Measurements from ENCODE around the gene FAM237A.

Gene FAM237A

DNA sequence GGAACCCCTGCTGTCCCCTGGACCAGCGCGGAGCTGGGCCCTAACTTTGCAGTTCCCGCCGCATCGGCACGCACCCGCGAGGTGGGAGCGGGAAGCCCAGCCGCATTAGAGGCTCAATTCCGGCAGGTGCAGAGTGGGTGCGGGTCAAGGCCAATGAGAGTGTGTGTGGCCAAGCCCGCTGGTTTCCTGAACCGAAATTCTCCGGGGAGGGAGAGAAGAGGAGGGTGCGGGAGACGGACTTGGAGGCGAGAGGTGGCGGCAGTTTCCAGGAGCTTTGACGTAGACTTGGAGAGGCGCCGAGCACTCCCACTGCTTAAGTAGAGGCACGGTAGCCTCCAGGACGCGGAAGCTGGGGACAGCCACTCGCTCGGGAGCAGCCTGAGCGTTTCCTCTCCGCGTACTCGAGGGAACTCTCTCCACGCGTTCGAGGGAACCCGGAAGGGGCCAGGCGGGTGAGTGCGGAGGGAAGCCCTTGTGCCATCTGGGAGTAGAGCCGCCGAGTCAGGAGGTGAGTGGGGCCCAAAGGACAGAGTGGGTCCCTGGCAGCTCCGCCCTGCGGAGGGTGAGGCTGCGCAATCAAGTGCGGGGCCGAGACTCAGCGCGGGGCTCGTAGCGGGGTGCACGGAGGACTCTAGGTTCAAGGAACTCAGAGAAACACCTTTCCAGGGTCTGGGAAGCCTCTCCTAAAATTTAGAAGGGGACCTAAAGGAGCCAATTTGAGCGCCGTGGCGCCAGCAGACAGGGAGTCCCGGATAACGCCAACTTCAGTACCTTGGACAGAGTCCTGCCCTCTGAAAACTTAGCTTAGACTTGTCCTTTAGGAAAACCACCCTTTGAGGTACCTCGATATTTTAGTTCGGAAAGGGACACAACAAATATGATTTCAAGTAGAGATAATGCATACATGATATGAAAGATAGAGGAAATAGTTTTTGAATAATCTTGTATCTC is at the start of gene FAM237A:
FAM237A (plus strand) TSS at position 413 of the 951 bp plus-strand sequence. CDS start 1,750 bp downstream, outside the sequence.
- DNase-seq (ENCODE audit: low spot score), result no peak

DNA sequence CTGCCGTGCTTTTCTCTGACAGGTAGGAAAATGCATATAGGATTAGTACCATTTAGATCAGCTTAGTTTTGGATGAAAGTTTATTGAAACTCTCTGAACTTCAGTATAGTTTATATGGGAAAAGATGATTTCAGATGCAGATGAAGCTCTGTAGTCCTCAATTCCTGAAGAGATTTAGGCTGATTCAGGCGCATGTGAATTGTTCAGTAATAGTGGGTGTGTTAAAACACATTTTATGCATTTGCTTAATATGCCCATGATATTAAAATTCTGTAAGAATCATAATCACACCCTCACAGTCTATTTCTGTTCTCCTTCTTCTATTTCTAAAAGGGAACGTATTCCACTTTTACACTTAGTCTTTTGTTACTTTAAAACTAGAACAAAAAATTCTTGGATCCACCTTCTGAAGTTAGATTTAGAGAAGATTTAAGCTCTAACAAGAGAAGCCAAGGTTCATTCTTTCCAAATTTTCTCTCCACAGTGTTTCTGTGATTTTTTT is 44.5 kb upstream of the FAM237A start:
- no peak for DNase-seq (ENCODE audit: low spot score)

DNA sequence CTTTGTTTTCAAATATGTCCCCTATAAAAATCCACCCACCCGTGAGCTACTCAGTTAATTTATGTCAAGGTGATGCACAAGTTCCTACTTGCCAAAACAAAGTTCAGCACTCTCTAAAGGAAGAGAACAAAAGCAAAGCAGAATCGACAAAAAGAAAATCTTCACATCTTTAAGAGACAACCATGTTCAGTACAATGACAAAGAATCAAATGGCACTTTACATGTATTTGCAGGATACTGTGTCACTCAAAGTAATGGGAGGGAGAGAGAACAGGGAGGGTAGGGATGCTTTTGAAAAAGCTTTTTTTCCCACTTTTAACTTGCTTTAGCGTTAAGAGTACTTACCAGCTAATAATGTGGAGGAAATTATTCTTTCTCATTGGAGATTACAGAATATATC is 39.0 kb upstream of the FAM237A start:
- DNase-seq (ENCODE audit: low spot score), result no peak

DNA sequence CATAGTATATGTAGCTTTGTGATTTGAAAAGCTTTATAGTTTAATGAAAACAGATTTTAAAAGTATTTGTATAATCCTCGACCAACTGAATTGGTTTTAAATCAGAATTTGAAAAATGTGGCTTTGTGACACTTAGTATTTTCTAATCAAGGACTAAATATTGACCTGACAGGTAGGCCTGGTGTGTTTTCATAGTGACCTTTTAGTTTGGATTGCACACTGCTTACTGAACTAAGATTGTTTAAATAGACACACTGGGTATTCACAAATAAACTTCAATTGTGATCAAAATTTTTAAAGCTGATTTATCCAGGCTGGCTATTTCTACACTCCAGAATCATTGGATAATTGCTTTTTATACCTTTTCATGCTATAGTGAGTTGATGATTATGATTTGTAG is 31.8 kb upstream of the FAM237A start:
- no peak for DNase-seq (ENCODE audit: low spot score)

DNA sequence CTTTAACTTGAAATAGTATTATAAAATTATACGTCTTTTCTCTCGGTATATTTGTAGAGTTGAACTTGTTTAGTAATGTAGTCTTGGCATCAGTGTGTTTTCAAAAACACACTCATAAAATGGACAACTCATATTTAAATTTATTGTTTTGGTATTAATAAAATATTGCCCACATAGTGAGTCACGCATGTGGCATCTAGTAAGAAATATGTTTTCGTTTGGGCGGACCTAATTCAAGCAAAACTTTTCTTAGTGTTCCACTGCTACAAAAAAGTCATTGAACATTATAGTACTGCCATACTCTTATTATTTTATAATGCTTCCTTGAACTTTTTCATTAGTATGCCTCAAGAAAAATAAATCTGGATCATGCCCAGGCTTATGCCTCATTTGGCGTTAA is 31.1 kb upstream of the FAM237A start:
- no peak for DNase-seq (ENCODE audit: low spot score)

DNA sequence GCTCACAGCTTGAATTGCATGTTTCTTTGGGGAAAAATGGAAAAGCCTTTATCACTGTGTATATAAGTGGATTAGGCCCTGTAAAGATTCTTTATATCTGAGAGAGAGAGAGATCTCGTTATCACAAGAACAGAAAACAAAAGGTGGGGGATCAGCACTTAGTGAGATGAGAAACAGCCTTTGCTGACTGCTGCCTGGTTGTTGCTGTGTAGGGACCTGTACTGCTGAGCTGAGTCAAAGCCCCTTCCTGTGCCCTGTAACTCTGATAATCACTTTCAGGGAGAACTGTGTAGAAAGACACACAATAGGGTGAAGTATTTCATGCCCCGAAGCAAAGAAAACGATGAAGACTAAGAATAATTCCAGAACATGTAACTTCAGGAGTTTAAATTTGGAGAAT is 30.6 kb upstream of the FAM237A start:
- DNase-seq (ENCODE audit: low spot score), result no peak

DNA sequence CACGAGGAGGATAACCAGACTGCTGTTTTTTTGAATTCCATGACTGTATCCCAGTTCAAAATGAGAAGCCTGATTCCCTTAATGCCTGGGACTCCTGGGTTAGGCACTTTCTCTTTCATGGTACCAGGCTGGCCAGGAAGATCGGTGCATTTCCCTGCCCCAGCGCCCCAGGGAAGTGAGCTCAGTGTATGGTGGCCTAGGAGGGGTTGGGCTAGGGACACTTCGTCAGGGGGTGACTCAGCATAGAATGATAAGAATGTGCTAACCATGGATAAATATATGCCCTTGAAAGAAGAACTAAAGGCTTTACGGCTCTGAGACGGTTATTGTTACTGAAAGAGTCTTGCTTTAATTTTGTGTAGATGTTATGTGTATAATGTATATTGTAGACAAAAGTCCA is 27.5 kb upstream of the FAM237A start:
- no peak for DNase-seq (ENCODE audit: low spot score)

DNA sequence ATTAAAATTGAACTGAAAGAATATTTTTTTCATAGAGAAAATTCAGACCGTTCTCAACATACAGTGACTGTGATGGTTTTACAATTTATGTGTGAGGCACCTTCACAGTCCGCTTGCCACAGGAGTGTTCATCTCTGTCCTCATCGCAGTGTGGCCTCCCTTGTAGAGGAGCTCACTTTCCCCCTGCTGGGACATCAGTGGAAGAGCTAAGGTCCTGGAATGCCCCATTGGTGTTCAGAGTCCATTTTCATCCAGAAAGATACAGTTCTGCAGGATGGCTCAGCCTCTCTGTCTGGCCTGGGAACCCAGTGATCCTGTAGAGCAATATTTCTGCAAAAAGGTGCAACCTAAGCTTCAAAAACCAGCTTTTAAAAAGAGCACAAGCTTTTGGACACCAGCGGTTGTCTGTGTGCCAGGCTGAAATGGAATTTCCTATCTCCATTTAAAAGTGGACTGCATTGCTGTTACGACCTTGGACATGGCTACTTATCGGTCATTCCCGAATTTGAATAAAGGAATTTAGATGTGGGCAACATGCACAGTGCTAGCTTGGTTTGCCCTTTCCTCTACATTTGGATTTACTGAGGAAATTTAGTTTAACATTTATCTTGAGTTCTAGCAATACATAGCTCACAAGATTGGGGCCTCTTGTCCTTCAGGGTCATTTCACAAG is 26.7 kb upstream of the FAM237A start:
- DNase-seq (ENCODE audit: low spot score), result no peak

DNA sequence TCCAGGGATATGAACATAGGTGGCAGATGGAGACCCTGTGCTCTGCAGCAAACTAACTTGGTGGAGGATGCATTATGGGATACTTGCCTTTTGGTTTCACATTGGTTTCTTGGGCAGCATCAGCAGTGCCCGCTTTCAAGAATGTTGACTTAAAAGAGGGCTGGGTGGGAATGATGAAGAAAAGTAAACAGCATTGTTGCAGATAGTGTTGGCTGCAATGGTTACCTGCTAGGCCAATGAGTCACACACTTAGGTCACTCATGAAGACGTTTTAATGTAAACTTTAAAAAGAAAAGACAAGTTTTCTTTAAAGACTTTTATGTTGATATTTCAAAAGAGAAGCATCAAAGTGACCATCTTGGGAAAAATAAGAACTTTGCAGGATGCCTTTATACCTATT is 26.1 kb upstream of the FAM237A start:
- DNase-seq (ENCODE audit: low spot score), result no peak

DNA sequence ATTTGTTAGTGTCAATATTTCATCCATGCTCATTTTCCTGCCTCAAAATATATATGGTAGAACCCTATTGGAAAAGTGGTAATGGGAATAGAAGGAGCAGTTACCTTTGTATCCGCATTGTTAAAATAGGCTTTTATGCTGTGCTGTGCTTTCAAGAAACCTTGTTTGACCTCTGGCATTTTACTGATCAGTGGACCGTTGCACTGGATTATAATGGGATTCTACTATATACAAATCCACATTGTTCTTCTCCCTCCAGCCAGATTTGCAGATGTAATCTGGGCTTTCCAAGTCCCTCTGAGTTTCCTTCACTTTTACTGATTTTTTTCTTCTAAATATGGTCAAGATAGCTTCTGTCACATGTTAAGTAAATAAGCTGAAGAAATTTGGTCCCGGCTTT is 23.3 kb upstream of the FAM237A start:
- DNase-seq (ENCODE audit: low spot score), result no peak

DNA sequence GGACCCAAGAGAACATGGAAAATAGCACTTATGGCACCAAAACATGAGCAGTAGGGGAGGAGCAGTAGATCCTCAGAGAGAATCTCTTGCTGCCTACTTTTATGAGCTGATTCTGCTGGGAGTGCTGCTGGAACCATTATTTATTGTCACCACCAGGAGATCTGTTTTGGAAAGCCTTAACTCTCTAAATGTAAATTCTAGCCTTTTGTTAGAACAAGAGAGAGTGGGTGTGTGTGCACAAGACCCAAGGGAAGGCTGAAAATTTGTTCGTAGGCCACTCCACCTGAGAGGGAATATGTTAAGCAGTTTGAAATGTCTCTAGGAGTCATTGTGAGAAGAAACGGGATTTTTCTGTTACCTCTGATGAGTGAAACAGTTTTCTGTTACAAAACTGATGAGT is 16.2 kb upstream of the FAM237A start:
- no peak for DNase-seq (ENCODE audit: low spot score)

DNA sequence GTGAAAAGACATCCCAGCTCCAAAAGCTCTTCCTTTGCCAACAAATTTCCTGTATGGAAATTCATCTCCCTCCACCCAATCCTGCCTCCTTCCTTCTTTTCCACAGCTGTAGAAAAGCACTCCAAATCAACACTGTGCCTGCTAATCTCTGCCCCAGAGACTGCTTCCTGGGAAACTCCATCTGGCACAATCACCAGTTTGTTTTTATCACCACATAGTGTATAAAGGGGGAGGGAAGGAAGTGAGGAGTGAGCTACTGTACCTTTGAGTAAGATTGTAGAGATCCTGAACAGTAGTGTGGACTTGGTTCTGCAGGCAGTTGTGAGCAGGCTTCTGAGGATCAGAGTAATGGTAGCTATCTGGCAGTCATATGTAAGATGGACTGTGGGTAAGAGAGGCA is 14.7 kb upstream of the FAM237A start:
- no peak for DNase-seq (ENCODE audit: low spot score)

DNA sequence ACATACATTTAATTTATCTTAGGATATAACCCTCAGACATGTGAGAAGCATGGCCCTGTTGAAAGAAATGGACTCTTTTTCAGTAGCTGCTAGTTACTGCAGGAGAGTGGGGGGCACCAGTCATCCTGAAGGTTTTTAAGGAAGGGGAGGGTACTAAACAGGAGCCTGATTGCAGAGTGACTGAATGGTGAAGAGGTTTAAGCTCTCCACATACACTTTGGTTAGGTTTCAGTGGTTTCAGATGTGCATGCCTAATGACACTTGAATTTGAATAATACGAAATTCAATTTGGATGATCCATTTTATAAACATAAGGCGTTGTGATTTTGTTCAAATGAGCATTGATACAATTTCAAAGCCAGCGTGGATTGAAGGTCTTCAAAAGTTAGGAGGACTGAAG is 10.9 kb upstream of the FAM237A start:
- DNase-seq (ENCODE audit: low spot score), result no peak

DNA sequence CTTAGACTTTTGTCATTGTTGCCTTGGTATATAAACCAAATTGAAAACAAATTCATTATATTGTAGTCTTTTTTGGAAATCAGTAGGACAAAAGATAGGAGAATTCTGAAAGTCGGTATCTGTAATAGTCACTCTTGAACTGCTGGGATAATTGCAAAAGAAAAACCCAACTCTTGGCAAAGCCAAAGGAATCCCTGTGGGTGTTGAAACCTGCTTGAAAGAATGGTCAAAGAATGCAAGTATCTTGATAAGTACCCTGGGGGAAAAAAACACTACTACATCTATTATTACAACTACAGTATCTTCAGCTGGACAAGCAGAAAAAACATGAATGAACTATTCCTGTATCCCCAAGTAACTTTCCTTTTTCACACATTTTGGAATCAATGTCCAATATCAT is 7.3 kb upstream of the FAM237A start:
- no peak for DNase-seq (ENCODE audit: low spot score)

DNA sequence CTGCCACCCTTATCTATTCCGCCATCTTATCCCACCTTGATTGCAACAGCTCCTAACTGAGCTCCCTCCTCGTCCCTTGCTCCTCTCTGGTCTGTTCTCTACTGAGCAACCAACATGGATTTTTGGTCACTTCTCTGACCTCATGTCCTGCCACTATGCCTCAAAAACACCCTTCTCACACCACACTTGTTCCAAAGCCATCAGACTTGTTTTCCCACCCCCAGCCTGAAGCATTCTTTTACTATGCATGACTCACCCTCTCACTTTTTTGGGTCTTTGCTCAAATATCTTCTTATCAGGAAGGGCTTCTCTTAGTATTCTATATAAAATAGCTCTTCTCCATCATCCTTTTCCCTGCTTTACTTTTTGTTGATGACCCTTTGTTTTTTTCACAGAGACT is 2.7 kb upstream of the FAM237A start:
- DNase-seq (ENCODE audit: low spot score), result no peak

DNA sequence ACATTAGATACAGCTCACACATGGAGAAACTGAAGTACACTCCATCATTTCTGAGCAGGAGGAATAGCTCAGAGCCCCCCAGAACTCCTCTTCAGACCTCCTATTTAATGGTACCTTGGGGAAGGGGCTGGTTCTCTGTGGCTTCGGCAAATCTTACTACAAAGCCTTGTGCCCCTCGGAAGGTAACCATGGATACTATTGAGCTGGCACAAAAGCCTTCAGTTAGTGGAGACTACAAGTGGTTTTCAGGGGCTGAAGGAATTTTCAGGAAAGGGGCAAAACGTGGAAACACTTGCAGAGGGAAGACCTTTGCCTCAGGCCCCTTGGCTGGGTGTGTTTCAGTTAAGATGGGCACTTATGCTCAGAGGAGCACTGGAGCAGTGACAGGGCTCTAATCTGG is 1.1 kb upstream of the FAM237A start:
- DNase-seq (ENCODE audit: low spot score), result no peak

DNA sequence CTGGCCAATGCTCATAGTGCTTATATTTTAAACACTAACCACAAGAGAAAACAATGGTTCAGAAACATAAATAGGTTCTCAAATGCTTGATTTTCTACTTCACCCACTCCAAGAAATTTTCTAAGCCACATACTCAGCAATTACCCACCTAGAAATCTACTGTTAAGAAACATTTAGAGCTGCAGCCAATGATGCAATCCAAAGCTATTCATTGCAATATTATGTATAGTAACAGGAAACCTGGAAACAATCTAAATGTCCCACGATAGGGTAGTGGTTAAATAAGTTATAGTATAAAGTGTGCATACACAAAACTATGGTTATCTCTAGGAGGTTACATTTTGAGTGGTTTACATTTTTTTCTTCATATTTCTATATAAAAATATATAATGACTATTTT is 5.7 kb downstream of the FAM237A start:
- no peak for DNase-seq (ENCODE audit: low spot score)

DNA sequence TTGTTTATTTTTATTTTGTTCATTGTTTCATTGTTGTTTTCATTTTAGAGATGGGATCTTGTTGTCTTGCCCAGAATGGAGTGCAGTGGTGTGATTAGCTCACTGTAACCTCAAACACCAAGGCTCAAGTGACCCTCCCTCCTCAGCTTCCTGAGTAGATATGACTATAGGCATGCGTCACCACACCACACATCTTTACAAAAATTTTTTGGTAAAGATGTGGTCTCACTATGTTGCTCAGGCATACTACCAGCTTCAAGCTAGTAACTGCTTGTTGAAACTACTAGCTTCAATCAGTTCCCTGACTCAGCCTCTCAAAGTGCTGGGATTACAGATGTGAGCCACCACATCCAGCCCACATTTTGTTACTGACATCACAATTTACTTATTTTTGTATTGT is 14.8 kb downstream of the FAM237A start:
- DNase-seq (ENCODE audit: low spot score), result no peak

DNA sequence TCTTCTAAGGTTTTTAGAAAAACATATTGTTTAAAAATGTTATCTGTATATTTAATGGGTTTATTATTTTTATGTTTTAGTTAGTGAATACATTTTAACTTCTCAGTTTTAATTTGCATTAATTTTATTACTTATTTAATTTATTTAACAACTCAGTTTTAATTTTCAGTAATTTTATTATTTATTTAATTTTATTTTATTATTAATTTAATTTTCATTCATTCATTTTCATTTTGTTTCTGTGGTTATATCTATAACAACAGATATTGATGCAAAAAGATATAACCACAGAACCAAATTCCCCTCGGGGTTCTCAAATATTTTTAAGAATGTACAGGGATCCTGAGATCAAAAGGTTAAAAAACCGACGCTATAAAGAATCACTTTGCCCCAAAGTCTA is 23.0 kb downstream of the FAM237A start:
- no peak for DNase-seq (ENCODE audit: low spot score)

DNA sequence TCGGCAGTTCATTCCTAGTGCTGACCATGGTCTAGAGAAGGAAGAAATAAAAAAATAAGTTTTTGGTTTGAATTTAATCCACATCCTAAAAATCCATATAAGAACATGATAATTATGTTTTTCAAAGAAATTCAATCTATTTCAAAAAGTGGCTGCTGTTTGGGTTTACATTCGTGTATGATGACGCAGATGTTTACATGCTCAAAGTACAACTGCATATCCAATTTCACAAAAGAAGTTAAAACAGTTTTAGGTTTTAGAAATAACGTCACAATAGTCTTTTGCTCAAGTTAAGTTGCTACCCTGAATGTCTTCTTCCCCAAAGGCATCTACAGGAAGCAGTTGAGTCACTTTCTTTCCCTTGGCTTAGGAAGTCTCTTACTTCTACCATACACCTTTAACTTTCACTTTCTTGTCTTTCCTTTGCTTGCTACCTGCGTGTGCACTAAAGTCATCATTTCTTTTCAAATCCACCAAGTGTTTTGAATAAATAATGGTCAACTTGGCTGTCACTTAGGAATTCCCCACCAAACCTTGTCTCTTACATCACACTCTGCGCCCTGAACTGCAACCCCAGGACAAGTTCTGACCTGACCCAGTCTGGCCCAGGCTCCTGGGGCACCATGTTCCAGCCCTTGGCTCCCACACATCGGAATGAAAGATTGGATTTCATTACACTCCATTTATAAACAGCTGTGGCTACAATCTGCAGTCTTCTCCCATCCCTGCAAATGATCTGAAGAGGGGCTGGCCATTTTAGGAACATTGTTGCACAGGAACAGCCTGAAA is 28.4 kb downstream of the FAM237A start:
- no peak for DNase-seq (ENCODE audit: low spot score)

DNA sequence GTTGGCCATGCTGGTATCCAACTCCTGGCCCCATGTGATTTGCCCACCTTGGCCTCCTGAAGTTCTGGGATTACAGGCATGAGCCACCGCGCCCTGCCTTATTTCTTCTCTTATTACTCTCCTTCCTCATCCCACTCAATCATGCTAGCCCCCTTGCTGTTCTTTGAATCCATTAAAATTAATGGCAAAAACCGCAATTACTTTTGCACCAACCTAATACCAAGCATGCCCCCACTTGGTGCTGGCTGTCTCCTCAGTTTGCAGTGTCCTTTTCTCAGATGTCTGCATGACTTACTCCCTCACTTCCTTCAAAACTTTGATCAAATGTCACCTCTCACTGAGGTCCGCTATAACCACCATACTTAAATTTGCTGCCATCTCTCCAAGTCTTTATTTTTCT is 41.3 kb downstream of the FAM237A start:
- no peak for DNase-seq (ENCODE audit: low spot score)

DNA sequence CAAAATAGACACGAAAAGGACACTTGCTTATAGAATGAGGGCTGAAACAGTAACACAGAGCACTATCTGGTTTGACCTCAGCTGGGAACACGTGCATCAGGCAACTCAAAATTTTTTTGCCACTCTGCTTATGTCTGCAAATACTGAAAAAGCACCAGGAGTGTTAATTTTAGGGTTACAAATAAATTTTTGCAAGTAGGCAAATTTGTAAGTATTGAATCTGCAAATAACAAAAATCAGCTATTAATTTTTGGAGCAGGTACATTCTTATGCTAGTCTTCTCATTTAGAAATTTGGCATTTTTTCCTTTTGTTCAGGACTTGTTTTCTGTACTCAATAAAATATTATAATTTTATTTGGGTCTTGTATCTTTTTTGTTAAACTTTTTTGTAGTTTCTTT is 46.2 kb downstream of the FAM237A start:
- no peak for DNase-seq (ENCODE audit: low spot score)

DNA sequence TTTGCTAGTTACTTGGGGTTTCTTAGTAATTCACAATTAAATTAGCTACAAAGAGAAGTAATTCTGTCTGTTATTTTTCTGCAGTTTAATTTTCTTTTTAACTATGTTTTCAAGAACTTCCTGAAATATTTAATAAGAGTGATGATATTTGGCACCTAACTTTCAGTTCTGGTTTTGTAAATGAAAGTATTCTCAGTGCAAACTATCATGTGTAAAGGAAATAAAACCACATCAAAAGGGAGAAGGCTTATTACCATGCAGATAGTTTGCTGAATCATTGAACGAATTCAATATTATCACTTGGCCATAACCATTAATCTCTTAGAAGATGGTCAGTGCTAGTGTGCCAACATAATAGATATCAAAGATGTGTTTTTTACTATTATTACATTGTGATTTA is 46.7 kb downstream of the FAM237A start:
- no peak for DNase-seq (ENCODE audit: low spot score)
